Measurements from ENCODE around the gene SAMD8. TPM values are rescaled to one million over a fixed set of nuclear protein-coding genes. Genes with fewer than 3 reads are reported as not detected.
A peak's percentile ranks its signal among the peaks of the same experiment; 100 is the strongest.
"Not testable (repeated sequence)": the region's sequence is repeated elsewhere in the genome, so short reads cannot be mapped to it uniquely, and the experiment has no call there.

SAMD8 gene
- total and polyA plus RNA-seq, 2 experiments from 2014 or later: 10.7 to 29.2 TPM

DNA sequence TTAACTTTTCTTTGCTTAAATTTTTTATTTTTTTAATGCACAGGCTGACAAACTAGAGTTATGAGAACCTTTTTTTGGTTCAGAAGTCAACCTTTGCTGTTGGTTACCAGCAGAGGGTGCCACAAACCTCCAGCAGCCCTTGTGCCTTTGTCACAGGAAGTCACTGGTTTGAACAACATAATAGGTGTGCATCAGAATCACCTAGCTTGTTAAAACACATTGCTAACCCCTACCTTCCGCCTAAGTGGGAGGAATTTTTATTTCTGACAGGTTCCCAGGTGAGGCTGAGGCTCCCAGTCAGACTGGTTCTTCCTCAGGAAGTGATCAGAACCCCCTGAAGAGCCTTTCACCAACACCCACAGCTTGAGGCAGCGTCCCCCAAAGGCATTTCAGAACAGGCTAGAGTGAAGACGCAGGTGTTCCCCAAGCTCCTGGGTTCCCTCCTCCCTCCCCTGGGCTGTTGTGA is 76.5 kb downstream of the SAMD8 start:
- DNase-seq (ENCODE audit: low spot score): peak; percentile 75
- H3K4me2 ChIP-seq: no peak overlapping the region
- no peaks in the 10 kb centered on the region for H4K20me1 ChIP-seq (ENCODE audit: insufficient read depth, poor library complexity, severe bottlenecking)
- no peaks in the 10 kb centered on the region for H3K27me3 ChIP-seq
- no peaks in the 10 kb centered on the region for H3K36me3 ChIP-seq (replicated peaks; ENCODE audit: insufficient read depth, low read depth)
- H2AFZ ChIP-seq: no peak overlapping the region
- peaks cover 12% of the 10 kb centered on the region for H3K4me1 ChIP-seq (ENCODE audit: insufficient read depth)
- WGBS (ENCODE audit: low lambda C conversion rate, missing lambda C conversion rate): 66% methylated on average over 3 of the region's 3 CpGs
- no peaks in the 10 kb centered on the region for H3K79me2 ChIP-seq
- no peaks in the 10 kb centered on the region for H3K9me2 ChIP-seq (replicated peaks; ENCODE audit: insufficient read depth)
- peak overlapping the region; percentile 53 for H3K27ac ChIP-seq
- H3K9me3 ChIP-seq (ENCODE audit: low read depth): no peaks in the 10 kb centered on the region
- no peak overlapping the region for H3K4me3 ChIP-seq
- TF ChIP-seq, protein P1, sequence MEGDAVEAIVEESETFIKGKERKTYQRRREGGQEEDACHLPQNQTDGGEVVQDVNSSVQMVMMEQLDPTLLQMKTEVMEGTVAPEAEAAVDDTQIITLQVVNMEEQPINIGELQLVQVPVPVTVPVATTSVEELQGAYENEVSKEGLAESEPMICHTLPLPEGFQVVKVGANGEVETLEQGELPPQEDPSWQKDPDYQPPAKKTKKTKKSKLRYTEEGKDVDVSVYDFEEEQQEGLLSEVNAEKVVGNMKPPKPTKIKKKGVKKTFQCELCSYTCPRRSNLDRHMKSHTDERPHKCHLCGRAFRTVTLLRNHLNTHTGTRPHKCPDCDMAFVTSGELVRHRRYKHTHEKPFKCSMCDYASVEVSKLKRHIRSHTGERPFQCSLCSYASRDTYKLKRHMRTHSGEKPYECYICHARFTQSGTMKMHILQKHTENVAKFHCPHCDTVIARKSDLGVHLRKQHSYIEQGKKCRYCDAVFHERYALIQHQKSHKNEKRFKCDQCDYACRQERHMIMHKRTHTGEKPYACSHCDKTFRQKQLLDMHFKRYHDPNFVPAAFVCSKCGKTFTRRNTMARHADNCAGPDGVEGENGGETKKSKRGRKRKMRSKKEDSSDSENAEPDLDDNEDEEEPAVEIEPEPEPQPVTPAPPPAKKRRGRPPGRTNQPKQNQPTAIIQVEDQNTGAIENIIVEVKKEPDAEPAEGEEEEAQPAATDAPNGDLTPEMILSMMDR (IDR thresholded peaks at IDR 0.05; ENCODE audit: poor library complexity): peak; percentile 80
- TF ChIP-seq EZH2phosphoT487 (IDR thresholded peaks at IDR 0.05; ENCODE audit: low read depth, severe bottlenecking, unreplicated experiment) (no peak), EZH2 (IDR thresholded peaks at IDR 0.05; ENCODE audit: borderline replicate concordance) (no peak)

DNA sequence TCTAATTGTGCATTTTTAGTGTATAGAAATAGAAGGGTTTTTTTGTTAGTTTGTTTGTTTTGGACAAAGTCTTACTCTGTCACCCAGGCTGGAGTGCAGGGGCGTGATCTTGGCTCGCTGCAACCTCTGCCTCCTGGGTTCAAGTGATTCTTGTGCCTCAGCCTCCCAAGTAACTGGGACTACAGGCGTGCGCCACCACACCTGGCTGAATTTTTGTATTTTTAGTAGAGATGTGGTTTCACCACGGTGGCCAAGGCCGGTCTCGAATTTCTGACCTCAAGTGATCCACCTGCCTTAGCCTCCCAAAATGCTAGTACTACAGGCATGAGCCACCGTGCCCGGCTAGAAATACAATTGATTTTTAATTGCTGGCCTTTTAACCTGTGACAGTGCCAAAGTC is 77.1 kb downstream of the SAMD8 start:
- H3K9me3 ChIP-seq (ENCODE audit: low read depth); H2AFZ ChIP-seq; H3K4me3 ChIP-seq; DNase-seq (ENCODE audit: low spot score); H3K79me2 ChIP-seq; H3K27me3 ChIP-seq; H4K20me1 ChIP-seq (ENCODE audit: insufficient read depth, poor library complexity, severe bottlenecking); H3K36me3 ChIP-seq (replicated peaks; ENCODE audit: insufficient read depth, low read depth); H3K9me2 ChIP-seq (replicated peaks; ENCODE audit: insufficient read depth); H3K4me2 ChIP-seq: not testable (repeated sequence)
- H3K4me1 ChIP-seq (ENCODE audit: insufficient read depth): peaks cover 12% of the 10 kb centered on the region
- peak overlapping the region; percentile 53 for H3K27ac ChIP-seq
- WGBS (ENCODE audit: low lambda C conversion rate, missing lambda C conversion rate): 97% methylated on average over 9 of the region's 9 CpGs

DNA sequence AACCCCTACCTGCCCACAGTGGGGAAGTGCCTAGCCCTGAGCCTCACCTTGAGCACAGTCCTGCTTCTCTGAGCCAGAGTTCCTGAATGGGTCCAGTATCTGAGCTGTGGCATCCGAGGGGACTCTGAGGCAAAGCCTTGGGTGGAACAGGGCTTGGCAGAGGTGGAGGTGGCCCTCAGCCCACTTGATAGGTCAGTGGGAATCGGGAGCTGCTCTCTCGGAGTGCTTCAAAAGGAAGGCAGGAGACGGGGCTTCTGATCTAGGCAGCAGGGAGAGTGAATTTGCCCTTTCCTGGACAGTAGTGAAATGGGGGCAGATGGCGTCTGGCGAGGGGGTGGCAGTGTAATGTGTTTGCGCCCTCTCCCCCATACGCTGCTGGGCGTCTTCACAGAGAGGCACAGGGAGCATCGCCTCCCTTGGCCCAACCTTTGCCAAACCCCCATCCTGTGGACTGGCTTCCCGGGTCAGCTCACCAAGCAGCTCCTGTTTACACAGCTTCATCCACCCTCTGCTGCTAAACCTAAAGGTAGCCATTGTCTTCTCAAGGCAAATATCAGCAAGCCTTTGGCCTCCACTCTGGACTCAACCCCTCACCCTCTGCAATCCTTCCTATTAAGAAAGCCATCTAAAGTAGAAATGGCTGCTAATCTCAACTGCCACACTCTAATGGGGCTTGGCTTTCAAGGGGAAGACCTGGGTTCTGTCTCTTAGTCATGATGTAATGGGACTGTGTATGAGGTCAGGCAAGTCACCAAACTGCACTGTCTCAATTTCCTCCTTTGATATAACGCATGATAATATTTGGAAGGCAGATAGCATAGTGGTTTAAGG is 78.0 kb downstream of the SAMD8 start:
- Histone ChIP-seq H3K27ac (no peak overlapping the region), H3K27me3 (no peaks in the 10 kb centered on the region), H4K20me1 (ENCODE audit: insufficient read depth, poor library complexity, severe bottlenecking) (no peaks in the 10 kb centered on the region), H3K9me3 (ENCODE audit: low read depth) (no peaks in the 10 kb centered on the region), H3K79me2 (no peaks in the 10 kb centered on the region), H3K9me2 (replicated peaks; ENCODE audit: insufficient read depth) (no peaks in the 10 kb centered on the region), H3K4me1 (ENCODE audit: insufficient read depth) (peaks cover 12% of the 10 kb centered on the region), H3K36me3 (replicated peaks; ENCODE audit: insufficient read depth, low read depth) (no peaks in the 10 kb centered on the region), H3K4me2 (no peak overlapping the region), H2AFZ (no peak overlapping the region), H3K4me3 (no peak overlapping the region)
- DNase-seq (ENCODE audit: low spot score): no peak
- TF ChIP-seq EZH2 (IDR thresholded peaks at IDR 0.05; ENCODE audit: borderline replicate concordance) (no peak), EZH2phosphoT487 (IDR thresholded peaks at IDR 0.05; ENCODE audit: low read depth, severe bottlenecking, unreplicated experiment) (no peak)
- TF ChIP-seq, protein P1 (IDR thresholded peaks at IDR 0.05; ENCODE audit: poor library complexity): no peak
- WGBS (ENCODE audit: low lambda C conversion rate, missing lambda C conversion rate): 87% methylated on average over 12 of the region's 12 CpGs

DNA sequence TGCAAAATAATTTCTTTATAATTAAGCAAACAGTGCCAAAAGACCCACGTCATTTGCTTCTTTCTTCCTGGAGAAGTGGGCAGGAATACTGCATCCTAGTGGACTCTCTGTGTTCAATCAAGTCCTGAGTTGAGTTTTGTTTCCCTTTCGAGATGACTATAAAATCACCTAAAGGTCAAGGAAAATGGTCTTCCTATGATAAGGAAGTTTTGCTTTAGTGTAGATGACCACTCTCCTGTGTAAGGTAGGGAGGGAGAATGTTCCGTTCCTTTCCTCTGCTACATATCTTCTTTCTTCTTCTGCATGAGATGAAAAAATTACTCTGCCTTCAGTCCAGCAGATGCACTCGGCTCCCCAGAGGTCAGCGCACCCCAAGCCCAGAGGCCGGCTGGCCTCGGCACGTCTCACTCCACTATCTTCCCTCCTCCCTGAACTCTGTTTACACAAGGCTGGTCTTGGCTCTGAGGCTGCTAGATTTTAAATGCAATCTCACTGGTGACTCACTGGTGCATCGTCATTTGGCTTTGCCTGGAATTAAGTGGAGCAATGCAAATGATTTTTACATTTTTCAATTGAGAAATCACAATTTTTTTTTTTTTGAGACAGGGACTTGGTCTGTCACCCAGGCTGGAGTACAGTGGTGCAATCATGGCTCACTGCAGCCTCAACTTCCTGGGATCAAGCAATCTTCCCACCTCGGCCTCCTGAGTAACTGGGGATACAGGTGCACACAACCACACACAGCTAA is 80.5 kb downstream of the SAMD8 start:
- Histone ChIP-seq H3K9me2 (replicated peaks; ENCODE audit: insufficient read depth) (no peaks in the 10 kb centered on the region), H4K20me1 (ENCODE audit: insufficient read depth, poor library complexity, severe bottlenecking) (no peaks in the 10 kb centered on the region), H3K36me3 (replicated peaks; ENCODE audit: insufficient read depth, low read depth) (no peaks in the 10 kb centered on the region), H2AFZ (no peak overlapping the region), H3K79me2 (no peaks in the 10 kb centered on the region), H3K4me1 (ENCODE audit: insufficient read depth) (peaks cover 17% of the 10 kb centered on the region), H3K27ac (peak overlapping the region; percentile 83), H3K4me2 (peak overlapping the region; percentile 49), H3K4me3 (no peak overlapping the region), H3K9me3 (ENCODE audit: low read depth) (no peaks in the 10 kb centered on the region), H3K27me3 (no peaks in the 10 kb centered on the region)
- 33% methylated on average over 10 of the region's 10 CpGs for WGBS (ENCODE audit: low lambda C conversion rate, missing lambda C conversion rate)
- peak; percentile 85 for DNase-seq (ENCODE audit: low spot score)
- TF ChIP-seq EZH2 (IDR thresholded peaks at IDR 0.05; ENCODE audit: borderline replicate concordance) (no peak), EZH2phosphoT487 (IDR thresholded peaks at IDR 0.05; ENCODE audit: low read depth, severe bottlenecking, unreplicated experiment) (no peak)
- TF ChIP-seq, protein P1 (IDR thresholded peaks at IDR 0.05; ENCODE audit: poor library complexity): no peak

DNA sequence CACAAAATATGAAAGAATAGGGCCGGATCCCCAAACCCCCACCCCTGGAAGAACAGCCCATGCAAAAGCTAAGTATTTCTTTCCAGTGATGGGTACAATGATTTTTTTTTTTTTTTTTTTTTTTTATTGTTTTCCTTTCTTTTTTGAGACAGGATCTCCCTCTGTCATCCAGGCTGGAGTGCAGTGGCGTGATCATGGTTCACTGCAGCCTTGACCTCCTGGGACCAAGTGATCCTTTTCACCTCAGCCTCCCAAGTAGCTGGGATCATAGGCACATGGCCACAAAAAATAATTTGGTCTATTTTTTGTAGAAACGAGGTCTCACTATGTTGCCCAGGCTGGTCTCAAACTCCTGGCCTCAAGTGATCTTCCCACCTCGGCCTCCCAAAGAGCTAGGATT is 83.2 kb downstream of the SAMD8 start:
- H3K4me2 ChIP-seq: not testable (repeated sequence)
- WGBS (ENCODE audit: low lambda C conversion rate, missing lambda C conversion rate): 95% methylated on average over 4 of the region's 4 CpGs

More for the DNA sequence above, 83.2 kb downstream of the SAMD8 start:
- not testable (repeated sequence) for H4K20me1 ChIP-seq (ENCODE audit: insufficient read depth, poor library complexity, severe bottlenecking); H3K9me2 ChIP-seq (replicated peaks; ENCODE audit: insufficient read depth); H3K9me3 ChIP-seq (ENCODE audit: low read depth); H3K27me3 ChIP-seq; H3K4me3 ChIP-seq; H3K79me2 ChIP-seq; H2AFZ ChIP-seq; DNase-seq (ENCODE audit: low spot score); H3K36me3 ChIP-seq (replicated peaks; ENCODE audit: insufficient read depth, low read depth)
- Histone ChIP-seq H3K27ac (peak overlapping the region; percentile 17), H3K4me1 (ENCODE audit: insufficient read depth) (peaks cover 17% of the 10 kb centered on the region)
